Liver (tissue), 9 donors: ENCODE results near the gene ZNF454. TPM values are rescaled to one million over a fixed set of nuclear protein-coding genes. Genes with fewer than 3 reads are reported as not detected.

ENCODE experiments used
- DNase-seq: peaks from one replicate; pipeline ENCODE4 v3.0.0-alpha.2; 2017; ENCODE audit warnings: low spot score
- H3K27ac ChIP-seq, 2 donors: one replicate each; pipeline ENCODE4 v1.7.0; 2013; ENCODE audit warnings: inconsistent platforms in 2 of 2, low read length in 2 of 2, control low read depth in 1 of 2, low read depth in 1 of 2, mild to moderate bottlenecking in 1 of 2
- H3K27me3 ChIP-seq, 4 donors: one replicate each; pipeline versions ENCODE4 v1.6.1 to v1.7.0; 2013; ENCODE audit warnings: low read length in 3 of 4, inconsistent platforms in 1 of 4, mild to moderate bottlenecking in 1 of 4, moderate library complexity in 1 of 4; ENCODE audit not compliant: control insufficient read depth in 4 of 4, insufficient read depth in 4 of 4
- H3K36me3 ChIP-seq, 4 donors: one replicate each; pipeline versions ENCODE4 v1.6.1 to v1.7.0; 2013; ENCODE audit warnings: low read length in 3 of 4, mild to moderate bottlenecking in 3 of 4, low read depth in 1 of 4, moderate library complexity in 1 of 4; ENCODE audit not compliant: control insufficient read depth in 4 of 4, insufficient read depth in 3 of 4
- H3K4me1 ChIP-seq, 4 donors: one replicate each; pipeline versions ENCODE4 v1.6.1 to v1.7.0; 2013; ENCODE audit warnings: low read length in 3 of 4, mild to moderate bottlenecking in 3 of 4, moderate library complexity in 1 of 4; ENCODE audit not compliant: control insufficient read depth in 4 of 4, insufficient read depth in 4 of 4
- H3K4me3 ChIP-seq, 3 donors: one replicate each; pipeline versions ENCODE4 v1.6.1 to v1.7.0; 2013; ENCODE audit warnings: low read length in 3 of 3, control low read depth in 1 of 3, low read depth in 1 of 3, mild to moderate bottlenecking in 1 of 3
- H3K9ac ChIP-seq, 2 donors: one replicate each; pipeline ENCODE4 v1.7.0; 2013; ENCODE audit warnings: low read length in 2 of 2, mild to moderate bottlenecking in 2 of 2, moderate library complexity in 2 of 2, control low read depth in 1 of 2, low read depth in 1 of 2
- H3K9me3 ChIP-seq, 4 donors: one replicate each; pipeline versions ENCODE4 v1.6.1 to v1.7.0; 2013; ENCODE audit warnings: low read length in 3 of 4; ENCODE audit not compliant: control insufficient read depth in 4 of 4
- ATF3 ChIP-seq: IDR thresholded peaks from 2 replicates; pipeline ENCODE4 v1.6.1; 2016; ENCODE audit warnings: antibody characterized with exemption
- CTCF ChIP-seq: fragments of 150-350 bp; IDR thresholded peaks from 2 replicates; pipeline ENCODE4 v1.5.1; 2017; ENCODE audit warnings: improper control_type of control experiment, low read depth, low read length; ENCODE audit not compliant: missing input control
- EGR1 ChIP-seq, 2 donors: IDR thresholded peaks; 2 replicates each; pipeline ENCODE4 v1.6.1; 2016 to 2018; ENCODE audit warnings: antibody characterized with exemption in 2 of 2, low read depth in 2 of 2
- FOXA1 ChIP-seq: IDR thresholded peaks from 2 replicates; pipeline ENCODE4 v1.6.1; 2016; ENCODE audit warnings: antibody characterized with exemption
- GABPA ChIP-seq, 2 donors: IDR thresholded peaks in 1 of 2; conservative IDR thresholded peaks in 1 of 2; 2 replicates each; pipeline ENCODE4 v1.6.1; 2016; ENCODE audit warnings: antibody characterized with exemption in 2 of 2, mild to moderate bottlenecking in 1 of 2, moderate library complexity in 1 of 2
- HNF4A ChIP-seq, 2 donors: conservative IDR thresholded peaks; 2 replicates each; pipeline ENCODE4 v1.6.1; 2016; ENCODE audit warnings: antibody characterized with exemption in 2 of 2, mild to moderate bottlenecking in 2 of 2
- HNF4G ChIP-seq: IDR thresholded peaks from 2 replicates; pipeline ENCODE4 v1.6.1; 2016; ENCODE audit warnings: antibody characterized with exemption
- JUND ChIP-seq, 2 donors: IDR thresholded peaks; 2 replicates each; pipeline ENCODE4 v1.6.1; 2016; ENCODE audit warnings: antibody characterized with exemption in 2 of 2
- MAX ChIP-seq: IDR thresholded peaks from 2 replicates; pipeline ENCODE4 v1.6.1; 2016; ENCODE audit warnings: antibody characterized with exemption
- NR2F2 ChIP-seq: IDR thresholded peaks from 2 replicates; pipeline ENCODE4 v1.6.1; 2016; ENCODE audit warnings: antibody characterized with exemption
- RAD21 ChIP-seq, 2 donors: IDR thresholded peaks; 2 replicates each; pipeline ENCODE4 v1.6.1; 2016; ENCODE audit warnings: antibody characterized with exemption in 2 of 2, mild to moderate bottlenecking in 2 of 2
- REST ChIP-seq: IDR thresholded peaks from 2 replicates; pipeline ENCODE4 v1.6.1; 2016; ENCODE audit warnings: antibody characterized with exemption, mild to moderate bottlenecking
- RXRA ChIP-seq, 2 donors: IDR thresholded peaks; 2 replicates each; pipeline ENCODE4 v1.6.1; 2017 to 2018; ENCODE audit warnings: antibody characterized with exemption in 2 of 2, mild to moderate bottlenecking in 1 of 2
- TAF1 ChIP-seq: conservative IDR thresholded peaks from 2 replicates; pipeline ENCODE4 v1.6.1; 2016; ENCODE audit warnings: antibody characterized with exemption, mild to moderate bottlenecking
- YY1 ChIP-seq: IDR thresholded peaks from 2 replicates; pipeline ENCODE4 v1.6.1; 2016; ENCODE audit warnings: antibody characterized with exemption, mild to moderate bottlenecking
- ZBTB33 ChIP-seq: IDR thresholded peaks from 2 replicates; pipeline ENCODE4 v1.6.1; 2016; ENCODE audit warnings: antibody characterized with exemption
- WGBS: extraction: QIAGEN DNeasy Blood & Tissue Kit; methylation state at CpG from one replicate; pipeline ENCODE4 v1.1.7; 2013; 5-methylcytosine and 5-hydroxymethylcytosine counted together
- polyA plus RNA-seq, 2 donors: library from polyadenylated mRNA; stranded (reverse) in 1 of 2; unstranded in 1 of 2; fragments of 200-250 nt in 1 of 2; fragments of >200 nt in 1 of 2; fragmentation: Nextera tagmentation in 1 of 2; extraction: Ambion mirVana in 1 of 2; gene quantifications; one replicate each; pipeline versions ENCODE4 v1.2.1 to v1.2.3, GENCODE V29; 2013 to 2015
- total RNA-seq, 2 donors: library from RNA; depleted of rRNA; stranded (reverse); fragments of >200 nt; gene quantifications; one replicate each; pipeline ENCODE4 v1.2.3, GENCODE V29; 2014
- donor health status: healthy.
- donor health status: healthy.
- donor health status: healthy.
- donor health status: healthy.
- donor health status: healthy.

Gene ZNF454
- total and polyA plus RNA-seq, 4 donors = 0.09 to 0.50 (median 0.27) TPM

- TF ChIP-seq ZBTB33 (no peak), EGR1 (IDR thresholded peaks at IDR 0.05; ENCODE audit: low read depth in 2 of 2) (no peak), CTCF (no peak), JUND (IDR thresholded peaks at IDR 0.05) (no peak), ATF3 (no peak), NR2F2 (no peak), GABPA (IDR thresholded peaks at IDR 0.05 in 1 of 2, conservative IDR thresholded peaks at IDR 0.05 in 1 of 2) (no peak)
These were observed 41.7 kb upstream of the ZNF454 start (continued) for GRCh38 chr5:178899289-178899688.

GRCh38 chr5:178902849-178903248, 38.1 kb upstream of the ZNF454 start:
- Histone ChIP-seq H3K36me3 (peaks cover 0 to 3% (median 0%) of the 10 kb centered on the region in 4 donors), H3K27me3 (no peaks in the 10 kb centered on the region), H3K4me1 (no peaks in the 10 kb centered on the region), H3K9ac (no peak overlapping the region), H3K27ac (no peak overlapping the region), H3K9me3 (peaks cover 15 to 34% (median 25%) of the 10 kb centered on the region in 4 donors), H3K4me3 (no peak overlapping the region)
- 75% methylated on average over 3 of the region's 3 CpGs for WGBS
- DNase-seq = no peak
- no peak for TF ChIP-seq FOXA1
- TF ChIP-seq TAF1 = no peak
- TF ChIP-seq RXRA (IDR thresholded peaks at IDR 0.05) = no peak
- TF ChIP-seq JUND (IDR thresholded peaks at IDR 0.05) = no peak
- no peak for TF ChIP-seq EGR1 (IDR thresholded peaks at IDR 0.05; ENCODE audit: low read depth in 2 of 2)
- no peak for TF ChIP-seq REST
- no peak for TF ChIP-seq ATF3
- no peak for TF ChIP-seq HNF4G
- no peak for TF ChIP-seq ZBTB33
- no peak for TF ChIP-seq RAD21 (IDR thresholded peaks at IDR 0.05)
- no peak for TF ChIP-seq MAX
- no peak for TF ChIP-seq HNF4A (conservative IDR thresholded peaks at IDR 0.05)
- TF ChIP-seq YY1 = no peak
